Nucleus accumbens (tissue), 56 donors: ENCODE measurements around the gene SLC49A4.

Experiments
- DNase-seq, 56 donors: peaks; one replicate each; lab custom pipeline; 2025; lab: John Stamatoyannopoulos, UW

SLC49A4 gene

GRCh38 chr3:122843604-122844003, 48.7 kb downstream of the SLC49A4 start:
- no peak for DNase-seq

GRCh38 chr3:122857019-122857418, 62.1 kb downstream of the SLC49A4 start:
- no peak for DNase-seq

GRCh38 chr3:122858373-122858772, 63.5 kb downstream of the SLC49A4 start:
- no peak for DNase-seq

DNA sequence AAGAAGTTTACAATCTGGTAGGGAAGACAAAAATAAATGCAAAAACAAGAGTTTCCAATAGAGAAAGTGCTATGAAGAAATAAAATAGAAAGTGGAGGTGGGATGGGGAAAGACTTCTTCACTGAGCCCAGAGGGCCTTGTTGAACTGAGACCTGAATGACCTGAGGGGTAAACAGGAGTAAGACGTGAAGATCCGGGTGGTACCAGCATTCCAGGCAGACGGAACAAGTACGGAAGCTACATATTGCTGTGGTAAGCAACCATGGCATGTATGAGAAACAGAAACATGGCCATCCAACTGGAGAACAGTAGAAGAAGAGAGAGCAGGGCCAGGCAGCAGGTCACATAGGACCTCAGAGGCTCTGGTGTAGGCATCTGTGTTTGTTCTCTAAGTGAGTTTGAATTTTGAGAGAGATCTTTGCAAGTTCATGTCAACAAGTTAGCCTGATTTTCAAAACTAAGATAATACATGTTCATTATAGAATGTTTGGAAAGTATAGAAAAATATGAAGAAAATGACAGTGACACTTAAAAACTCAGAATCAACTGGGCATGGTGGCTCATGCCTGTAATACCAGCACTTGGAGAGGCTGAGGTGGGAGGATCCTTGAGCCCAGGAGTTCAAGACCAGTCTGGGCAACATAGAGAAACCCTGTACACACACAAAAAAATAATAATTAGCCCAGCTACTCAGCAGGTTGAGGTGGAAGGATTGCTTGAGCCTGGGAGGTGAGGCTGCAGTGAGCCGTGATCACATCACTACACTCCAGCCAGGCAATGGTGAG, 64.3 kb downstream of the SLC49A4 start:
- no peak for DNase-seq

DNA sequence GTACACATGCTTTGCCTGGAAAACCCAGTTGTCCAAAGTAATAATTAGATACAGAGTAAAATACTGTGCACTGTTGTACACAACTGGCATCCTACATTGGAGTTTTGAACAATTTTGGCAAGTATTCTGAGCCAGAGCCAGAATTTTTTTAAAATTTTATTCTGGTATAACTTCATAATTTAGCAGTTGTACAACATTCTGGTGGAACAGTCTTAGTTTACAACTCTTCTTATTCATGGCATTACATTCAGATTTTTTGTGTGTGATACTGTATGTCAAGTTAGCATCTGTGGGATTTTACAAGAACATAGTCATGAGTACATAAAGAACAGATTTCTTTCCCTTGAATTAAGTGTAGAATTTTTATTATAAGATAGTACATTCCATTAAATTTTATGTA, 67.5 kb downstream of the SLC49A4 start:
- no peak for DNase-seq

GRCh38 chr3:122864498-122864897, 69.6 kb downstream of the SLC49A4 start:
- DNase-seq, result no peak

DNA sequence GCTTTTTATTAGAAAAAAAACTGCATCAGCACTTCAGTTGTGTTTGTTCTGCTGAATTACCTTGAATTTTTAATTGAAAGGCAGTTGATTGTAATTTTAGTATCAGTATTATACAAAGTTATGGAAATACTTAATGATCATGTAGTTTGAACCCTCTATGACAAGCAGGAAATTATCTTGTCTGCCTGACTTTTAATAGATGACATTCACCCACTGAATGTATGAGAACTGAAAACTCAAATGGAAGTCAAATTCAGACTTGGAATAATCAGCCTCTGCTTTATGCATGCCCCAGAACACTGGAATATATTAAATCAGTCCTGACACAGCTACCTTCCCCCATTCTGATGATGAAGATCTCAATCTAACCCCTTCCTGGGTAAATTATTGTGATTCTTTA, 73.5 kb downstream of the SLC49A4 start:
- no peak for DNase-seq

- DNase-seq, result no peak
Measured at GRCh38 chr3:122873741-122874515, 79.1 kb downstream of the SLC49A4 start.

DNA sequence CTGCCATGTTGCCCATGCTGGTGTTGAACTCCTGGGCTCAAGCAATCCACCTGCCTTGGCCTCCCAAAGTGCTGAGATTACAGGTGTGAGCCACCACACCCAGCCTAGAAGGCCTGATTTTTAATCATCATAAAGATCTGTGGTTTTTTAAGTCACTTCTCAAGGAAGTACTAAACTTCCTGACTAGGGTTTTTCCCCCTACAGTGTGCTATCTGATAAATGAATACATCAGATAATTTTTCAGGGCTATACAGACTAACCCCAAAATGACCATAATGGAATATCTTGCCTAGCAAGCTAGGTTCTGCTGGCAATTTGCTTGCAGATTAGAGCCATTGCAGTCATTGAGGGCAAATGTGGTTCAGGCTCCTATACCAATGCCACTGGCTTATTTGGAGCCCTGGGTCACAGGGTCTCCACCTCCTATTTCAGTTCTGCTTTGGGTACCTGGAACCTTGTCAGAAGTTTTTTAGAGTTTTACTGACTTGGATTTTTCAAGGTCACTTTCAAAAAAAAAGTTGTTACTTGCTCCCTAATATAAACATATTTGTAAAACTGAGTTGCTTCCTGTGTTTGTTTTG, 80.8 kb downstream of the SLC49A4 start:
- DNase-seq, result no peak

DNA sequence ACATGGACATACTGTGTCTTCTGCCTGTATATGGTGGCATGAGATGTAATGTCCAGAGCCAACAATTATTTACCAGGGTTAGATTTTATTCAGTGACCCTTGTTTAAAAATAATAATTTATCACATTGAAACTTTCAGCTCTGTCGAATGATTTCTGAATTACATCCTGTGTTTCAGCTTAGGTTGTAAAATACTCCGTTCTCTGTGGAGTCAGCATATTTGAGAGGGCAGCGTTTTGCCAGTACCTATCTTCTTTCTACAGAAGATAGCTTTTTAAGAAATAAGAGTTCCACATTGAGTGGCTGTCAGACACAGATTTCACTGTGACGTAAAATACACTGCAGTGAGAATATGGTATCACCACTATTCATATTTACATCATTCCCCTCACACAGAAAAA, 85.3 kb downstream of the SLC49A4 start:
- no peak for DNase-seq

GRCh38 chr3:122880624-122881023, 85.8 kb downstream of the SLC49A4 start:
- no peak for DNase-seq

DNA sequence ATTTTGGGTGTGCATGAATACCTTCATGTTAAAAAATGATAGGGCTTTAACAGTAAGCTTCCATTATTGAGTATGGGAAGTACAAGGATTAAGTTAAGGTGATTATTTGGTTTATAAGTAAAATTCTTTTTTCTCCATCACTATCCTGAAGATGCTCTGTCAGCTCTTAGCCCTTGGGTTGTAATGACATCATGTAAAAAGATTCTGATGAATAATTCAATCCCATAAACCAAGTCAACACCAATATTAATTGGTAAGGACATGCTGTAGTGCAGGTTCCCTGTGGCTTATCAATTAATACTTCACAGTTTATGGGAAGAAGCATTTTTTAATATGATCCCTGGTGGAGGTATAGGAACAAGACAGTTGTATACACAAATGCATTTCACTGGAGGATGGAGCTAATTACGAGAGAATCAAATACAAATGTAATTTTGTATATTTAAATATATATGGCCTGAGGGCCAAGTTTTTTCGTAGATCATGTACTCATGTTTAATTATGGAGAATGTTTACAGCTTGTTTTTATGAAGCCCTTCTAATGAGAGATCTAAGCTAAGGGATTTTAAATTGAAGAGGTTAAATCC, 87.6 kb downstream of the SLC49A4 start:
- DNase-seq, result no peak

GRCh38 chr3:122886251-122886650, 91.4 kb downstream of the SLC49A4 start:
- DNase-seq, result no peak

GRCh38 chr3:122886946-122887345, 92.1 kb downstream of the SLC49A4 start:
- DNase-seq, result peak in 2 of 56 donors; percentile 13 to 17

GRCh38 chr3:122890077-122890719, 95.3 kb downstream of the SLC49A4 start:
- DNase-seq, result peak in 27 of 56 donors; percentile 3 to 58 (median 17)

GRCh38 chr3:122890720-122891220, 95.9 kb downstream of the SLC49A4 start:
- no peak for DNase-seq

- no peak for DNase-seq
Measured at GRCh38 chr3:122892118-122892960, 97.5 kb downstream of the SLC49A4 start.

DNA sequence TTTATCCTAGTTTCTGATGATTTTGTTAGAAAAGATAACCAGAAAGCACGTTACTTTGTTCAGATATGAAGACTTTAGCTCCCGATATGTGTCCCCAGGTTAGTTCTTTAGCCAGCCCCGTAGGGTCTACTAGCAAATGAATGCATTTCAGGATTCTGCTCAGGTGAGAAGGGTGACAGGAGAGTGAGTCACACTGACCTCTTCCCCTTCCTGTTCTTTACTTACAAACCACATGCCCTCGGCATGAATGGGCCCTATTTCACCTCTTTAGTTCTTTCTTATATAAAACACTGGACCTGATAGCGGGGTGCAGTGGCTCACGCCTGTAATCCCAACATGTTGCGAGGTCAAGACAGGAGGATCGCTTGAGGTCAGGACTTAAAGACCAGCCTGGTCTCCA, 98.4 kb downstream of the SLC49A4 start:
- DNase-seq, result no peak
